H1 (cell line): Measurements from ENCODE around the gene ADGRB3. TPM values are rescaled to one million over a fixed set of nuclear protein-coding genes. Genes with fewer than 3 reads are reported as not detected.

ENCODE experiments used
- CTCF ChIA-PET: fragments of 300-600 bp; sonication (Branson Sonifier 250); formaldehyde crosslinking; loops from one replicate; lab custom pipeline; 2021; ENCODE audit not compliant: partially characterized antibody; lab: Charles Lee
- POLR2A ChIA-PET: fragments of 300-600 bp; sonication (Branson Sonifier 250); formaldehyde crosslinking; loops from one replicate; lab custom pipeline; 2021; ENCODE audit warnings: inconsistent platforms; ENCODE audit not compliant: partially characterized antibody; lab: Charles Lee
- DNase-seq, 2 experiments: peaks; one replicate each; pipeline versions ENCODE4 v3.0.0 to v3.0.0-alpha.2; 2010 to 2022; ENCODE audit warnings: low spot score in 2 of 2, low read depth in 1 of 2, mixed read lengths in 1 of 2
- FAIRE-seq: peaks from 2 replicates; lab custom pipeline; 2011; peaks lifted over from hg19 to GRCh38; lab: Jason Lieb, UNC
- H2AFZ ChIP-seq: 2 replicates; pipeline ENCODE4 v1.8.1; 2012; ENCODE audit warnings: low read length, inconsistent platforms
- H2AK5ac ChIP-seq: 2 replicates; pipeline ENCODE4 v1.6.1; 2013; ENCODE audit warnings: low read depth, low read length
- H2BK120ac ChIP-seq: replicated peaks from 2 replicates; pipeline ENCODE3; 2013; ENCODE audit warnings: low read depth, low read length, inconsistent platforms
- H2BK12ac ChIP-seq: 2 replicates; pipeline ENCODE4 v1.6.1; 2013; ENCODE audit warnings: low read depth, low read length
- H2BK15ac ChIP-seq: 2 replicates; pipeline ENCODE4 v1.6.1; 2013; ENCODE audit warnings: low read length
- H2BK20ac ChIP-seq: 2 replicates; pipeline ENCODE4 v1.6.1; 2013; ENCODE audit warnings: low read length
- H2BK5ac ChIP-seq: 2 replicates; pipeline ENCODE4 v1.6.1; 2013; ENCODE audit warnings: low read depth, low read length
- H3K14ac ChIP-seq: 2 replicates; pipeline ENCODE4 v1.6.1; 2013; ENCODE audit warnings: inconsistent platforms; ENCODE audit not compliant: insufficient read length
- H3K18ac ChIP-seq: 2 replicates; pipeline ENCODE4 v1.6.1; 2013; ENCODE audit warnings: low read length; ENCODE audit errors: extremely low read depth
- H3K23ac ChIP-seq: 2 replicates; pipeline ENCODE4 v1.6.1; 2013; ENCODE audit warnings: inconsistent platforms; ENCODE audit not compliant: insufficient read length
- H3K23me2 ChIP-seq: 2 replicates; pipeline ENCODE4 v1.6.1; 2013; ENCODE audit warnings: low read depth, low read length
- H3K27ac ChIP-seq: 2 replicates; pipeline ENCODE4 v1.6.1; 2011; ENCODE audit warnings: low read depth, low read length, inconsistent platforms
- H3K27me3 ChIP-seq, 4 experiments: replicated peaks in 1 of 4; 1 replicate in 1 of 4; 2 replicates in 3 of 4; pipeline versions ENCODE4 v1.6.1 to v1.8.1; 2011 to 2013; ENCODE audit warnings: low read length in 3 of 4, mild to moderate bottlenecking in 3 of 4, inconsistent platforms in 2 of 4, mixed read lengths in 2 of 4, moderate library complexity in 1 of 4; ENCODE audit not compliant: control insufficient read depth in 3 of 4, insufficient read depth in 3 of 4; ENCODE audit errors: extremely low read depth in 1 of 4
- H3K36me3 ChIP-seq, 4 experiments: 2 replicates each; pipeline versions ENCODE4 v1.6.1 to v1.8.1; 2011 to 2013; ENCODE audit warnings: mild to moderate bottlenecking in 4 of 4, low read length in 3 of 4, moderate library complexity in 2 of 4, control low read depth in 1 of 4, inconsistent platforms in 1 of 4; ENCODE audit not compliant: insufficient read depth in 4 of 4, control insufficient read depth in 2 of 4
- H3K4ac ChIP-seq: replicated peaks from 2 replicates; pipeline ENCODE3; 2013; ENCODE audit warnings: low read length, low read depth, mixed read lengths, inconsistent platforms; ENCODE audit not compliant: insufficient read length
- H3K4me1 ChIP-seq, 4 experiments: replicated peaks in 1 of 4; 1 replicate in 1 of 4; 2 replicates in 3 of 4; pipeline versions ENCODE4 v1.6.1 to v1.8.1; 2011 to 2013; ENCODE audit warnings: low read length in 3 of 4, inconsistent platforms in 2 of 4, mixed read lengths in 1 of 4; ENCODE audit not compliant: insufficient read depth in 4 of 4, control insufficient read depth in 3 of 4
- H3K4me2 ChIP-seq, 2 experiments: 2 replicates each; pipeline versions ENCODE4 v1.6.1 to v1.8.1; 2011 to 2013; ENCODE audit warnings: low read depth in 2 of 2, low read length in 2 of 2, control low read depth in 1 of 2, inconsistent platforms in 1 of 2, mild to moderate bottlenecking in 1 of 2; ENCODE audit not compliant: insufficient read depth in 1 of 2
- H3K4me3 ChIP-seq, 4 experiments: fragments of 200-600, 300-600 bp in 1 of 4; sonication (generic), shearing (Covaris generic), sonication (Bioruptor Twin) in 1 of 4; 2 replicates each; pipeline versions ENCODE4 v1.5.1 to v1.8.1; 2011 to 2016; ENCODE audit warnings: low read length in 4 of 4, low read depth in 3 of 4, control low read depth in 2 of 4, inconsistent platforms in 2 of 4, mild to moderate bottlenecking in 2 of 4, mixed read lengths in 1 of 4, moderate library complexity in 1 of 4; ENCODE audit not compliant: insufficient read depth in 2 of 4; ENCODE audit errors: extremely low read depth in 1 of 4
- H3K56ac ChIP-seq: replicated peaks from 2 replicates; pipeline ENCODE3; 2013; ENCODE audit warnings: low read depth, mild to moderate bottlenecking, mixed read lengths, low read length, inconsistent platforms; ENCODE audit not compliant: insufficient read length
- H3K79me1 ChIP-seq: 2 replicates; pipeline ENCODE4 v1.6.1; 2013; ENCODE audit warnings: low read depth, low read length, control low read depth
- H3K79me2 ChIP-seq, 2 experiments: 2 replicates each; pipeline versions ENCODE4 v1.6.1 to v1.8.1; 2012 to 2013; ENCODE audit warnings: low read length in 2 of 2, mild to moderate bottlenecking in 2 of 2, inconsistent platforms in 1 of 2; ENCODE audit not compliant: insufficient read depth in 2 of 2, control insufficient read depth in 1 of 2
- H3K9ac ChIP-seq, 4 experiments: replicated peaks in 1 of 4; 1 replicate in 1 of 4; 2 replicates in 3 of 4; pipeline versions ENCODE4 v1.6.1 to v1.8.1; 2011 to 2013; ENCODE audit warnings: low read depth in 3 of 4, low read length in 3 of 4, control low read depth in 2 of 4, mild to moderate bottlenecking in 2 of 4, moderate library complexity in 2 of 4, inconsistent platforms in 1 of 4; ENCODE audit errors: extremely low read depth in 1 of 4
- H3K9me3 ChIP-seq, 2 experiments: 2 replicates each; pipeline versions ENCODE4 v1.6.1 to v1.8.1; 2012 to 2013; ENCODE audit warnings: mild to moderate bottlenecking in 2 of 2, moderate library complexity in 2 of 2, control low read depth in 1 of 2, inconsistent platforms in 1 of 2, low read depth in 1 of 2, low read length in 1 of 2, mixed read lengths in 1 of 2; ENCODE audit not compliant: insufficient read depth in 2 of 2
- H4K20me1 ChIP-seq, 2 experiments: replicated peaks in 1 of 2; 2 replicates each; pipeline versions ENCODE3 to v1.8.1; 2011 to 2013; ENCODE audit warnings: inconsistent platforms in 2 of 2, low read length in 2 of 2, mild to moderate bottlenecking in 1 of 2; ENCODE audit not compliant: insufficient read depth in 2 of 2, control insufficient read depth in 1 of 2
- H4K5ac ChIP-seq: 2 replicates; pipeline ENCODE4 v1.6.1; 2013; ENCODE audit warnings: low read length, low read depth, mixed read lengths, inconsistent platforms; ENCODE audit not compliant: insufficient read length
- H4K8ac ChIP-seq: 2 replicates; pipeline ENCODE4 v1.8.0; 2013; ENCODE audit warnings: mild to moderate bottlenecking, moderate library complexity, low read length, inconsistent platforms; ENCODE audit not compliant: insufficient read depth; ENCODE audit errors: extremely low read depth
- H4K91ac ChIP-seq: replicated peaks from 2 replicates; pipeline ENCODE3; 2013; ENCODE audit warnings: low read length, mixed read lengths, inconsistent platforms; ENCODE audit not compliant: insufficient read length
- BACH1 ChIP-seq: IDR thresholded peaks from 2 replicates; pipeline ENCODE4 v1.6.1; 2012; ENCODE audit warnings: low read length, improper control_type of control experiment
- EZH2 ChIP-seq: fragments of 200-600 bp; sonication (generic); IDR thresholded peaks from 2 replicates; pipeline ENCODE4 v1.7.1; 2012; ENCODE audit warnings: low read depth, mild to moderate bottlenecking, moderate library complexity, low read length, inconsistent platforms; ENCODE audit not compliant: severe bottlenecking
- FOSL1 ChIP-seq: IDR thresholded peaks from 2 replicates; pipeline ENCODE4 v1.6.1; 2011; ENCODE audit warnings: mild to moderate bottlenecking, low read depth, low read length, moderate library complexity; ENCODE audit not compliant: insufficient read depth
- MAFK ChIP-seq: IDR thresholded peaks from 2 replicates; pipeline ENCODE4 v1.6.1; 2012; ENCODE audit warnings: low read depth, mild to moderate bottlenecking, improper control_type of control experiment, low read length
- POLR2A ChIP-seq, 2 experiments: IDR thresholded peaks; 1 replicate in 1 of 2; 2 replicates in 1 of 2; pipeline ENCODE4 v1.6.1; 2011; ENCODE audit warnings: low read depth in 2 of 2, low read length in 2 of 2, mild to moderate bottlenecking in 2 of 2; ENCODE audit errors: control extremely low read depth in 1 of 2
- RAD21 ChIP-seq, 2 experiments: IDR thresholded peaks in 1 of 2; conservative IDR thresholded peaks in 1 of 2; 2 replicates each; pipeline ENCODE4 v1.6.1; 2011; ENCODE audit warnings: low read depth in 2 of 2, low read length in 2 of 2, improper control_type of control experiment in 1 of 2, inconsistent platforms in 1 of 2, mild to moderate bottlenecking in 1 of 2, moderate library complexity in 1 of 2
- SP1 ChIP-seq: IDR thresholded peaks from 2 replicates; pipeline ENCODE4 v1.6.1; 2011; ENCODE audit warnings: low read depth, low read length
- SP2 ChIP-seq: IDR thresholded peaks from 2 replicates; pipeline ENCODE4 v1.6.1; 2012; ENCODE audit warnings: mild to moderate bottlenecking, low read length, inconsistent platforms
- TAF1 ChIP-seq: IDR thresholded peaks from 2 replicates; pipeline ENCODE4 v1.6.1; 2011; ENCODE audit warnings: mild to moderate bottlenecking, low read depth, low read length
- WGBS, 2 experiments: shearing (Covaris generic) in 1 of 2; methylation state at CpG; one replicate each; pipeline versions ENCODE4 v1.1.6 to v1.1.7; 2013 to 2015; ENCODE audit warnings: low lambda C conversion rate in 2 of 2, mixed read lengths in 2 of 2, inconsistent platforms in 1 of 2, low coverage in 1 of 2, missing lambda C conversion rate in 1 of 2; ENCODE audit not compliant: insufficient replicate concordance in 2 of 2, insufficient coverage in 1 of 2, insufficient read length in 1 of 2; ENCODE audit errors: extremely low coverage in 1 of 2, missing lambda C conversion rate in 1 of 2; 5-methylcytosine and 5-hydroxymethylcytosine counted together
- polyA plus RNA-seq, 7 experiments: library from polyadenylated mRNA; depleted of rRNA in 3 of 7; stranded (reverse) in 5 of 7; unstranded in 2 of 7; fragments of >200 nt in 5 of 7; fragments of 200-250 nt in 2 of 7; gene quantifications; 1 replicate in 5 of 7; 2 replicates in 1 of 7; 4 replicates in 1 of 7; pipeline versions ENCODE4 v1.2.1 to v1.2.3, GENCODE V29; 2011 to 2013; ENCODE audit warnings: missing spikeins in 2 of 7, mixed read lengths in 2 of 7
- total RNA-seq: library from RNA; stranded (reverse); fragmentation: NEBNext Ultra II Directional; extraction: Animal tissue kit (Norgen Biotek cat#: 25700); gene quantifications from 2 replicates; pipeline ENCODE4 v1.2.1, GENCODE V29; 2021
- TF ChIP-seq, protein P1 (sequence below): IDR thresholded peaks from 2 replicates; pipeline ENCODE4 v1.6.1; 2011; ENCODE audit warnings: low read length, improper control_type of control experiment

ADGRB3 gene
- total and polyA plus RNA-seq, 2 of the 8 experiments (the other 6 are each of a cell fraction or from before 2014, with no cell fraction given), result 0.35 to 1.2 TPM

GRCh38 chr6:69386426-69386825, 751.3 kb downstream of the ADGRB3 start:
- H4K91ac ChIP-seq, result no peak overlapping the region
- DNase-seq, result no peak
- H3K9ac ChIP-seq, result no peak overlapping the region
- no peaks in the 10 kb centered on the region for H4K20me1 ChIP-seq
- no peak overlapping the region for H2BK5ac ChIP-seq
- H2BK15ac ChIP-seq, result no peak overlapping the region
- no peak overlapping the region for H3K18ac ChIP-seq
- no peaks in the 10 kb centered on the region for H3K9me3 ChIP-seq
- H3K4ac ChIP-seq, result no peak overlapping the region
- H3K27me3 ChIP-seq, result no peaks in the 10 kb centered on the region
- H3K4me2 ChIP-seq, result no peak overlapping the region
- no peak overlapping the region for H4K8ac ChIP-seq
- POLR2A ChIA-PET, result no interaction called here
- H2AK5ac ChIP-seq, result no peak overlapping the region
- TF ChIP-seq, protein P1, sequence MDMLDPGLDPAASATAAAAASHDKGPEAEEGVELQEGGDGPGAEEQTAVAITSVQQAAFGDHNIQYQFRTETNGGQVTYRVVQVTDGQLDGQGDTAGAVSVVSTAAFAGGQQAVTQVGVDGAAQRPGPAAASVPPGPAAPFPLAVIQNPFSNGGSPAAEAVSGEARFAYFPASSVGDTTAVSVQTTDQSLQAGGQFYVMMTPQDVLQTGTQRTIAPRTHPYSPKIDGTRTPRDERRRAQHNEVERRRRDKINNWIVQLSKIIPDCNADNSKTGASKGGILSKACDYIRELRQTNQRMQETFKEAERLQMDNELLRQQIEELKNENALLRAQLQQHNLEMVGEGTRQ, result no peak
- TF ChIP-seq TAF1 (no peak), BACH1 (no peak), SP1 (no peak), SP2 (no peak), POLR2A (IDR thresholded peaks at IDR 0.05; ENCODE audit: control extremely low read depth in 1 of 2, low read depth in 2 of 2, low read length in 2 of 2) (no peak), EZH2 (no peak), MAFK (no peak), RAD21 (IDR thresholded peaks at IDR 0.05 in 1 of 2, conservative IDR thresholded peaks at IDR 0.05 in 1 of 2; ENCODE audit: low read depth in 2 of 2, low read length in 2 of 2) (no peak), FOSL1 (no peak)
- no peak overlapping the region for H3K14ac ChIP-seq
- no peaks in the 10 kb centered on the region for H3K79me2 ChIP-seq
- H2BK20ac ChIP-seq, result no peak overlapping the region
- no peaks in the 10 kb centered on the region for H3K23me2 ChIP-seq
- H3K56ac ChIP-seq, result no peak overlapping the region
- no peak overlapping the region for H2AFZ ChIP-seq
- WGBS, 2 experiments, result 89% methylated on average over 5 of the region's 5 CpGs; no CpG with 5 or more reads in 1 of the 2 experiments
- no peaks in the 10 kb centered on the region for H3K79me1 ChIP-seq
- no peaks in the 10 kb centered on the region for H3K4me1 ChIP-seq
- no peak overlapping the region for H3K23ac ChIP-seq
- CTCF ChIA-PET, result no interaction called here
- no peak overlapping the region for H2BK12ac ChIP-seq
- no peak overlapping the region for H4K5ac ChIP-seq
- H3K4me3 ChIP-seq, result no peak overlapping the region
- no peak overlapping the region for H3K27ac ChIP-seq
- FAIRE-seq, result no peak
- no peaks in the 10 kb centered on the region for H3K36me3 ChIP-seq
- no peak overlapping the region for H2BK120ac ChIP-seq
